ENCODE measurements around the gene TMPRSS13.
"Not testable (repeated sequence)": the region's sequence is repeated elsewhere in the genome, so short reads cannot be mapped to it uniquely, and the experiment has no call there.

TMPRSS13 gene

GRCh38 chr11:117950301-117950700, 21.1 kb upstream of the TMPRSS13 start:
- DNase-seq = peak; percentile 69 to 77

DNA sequence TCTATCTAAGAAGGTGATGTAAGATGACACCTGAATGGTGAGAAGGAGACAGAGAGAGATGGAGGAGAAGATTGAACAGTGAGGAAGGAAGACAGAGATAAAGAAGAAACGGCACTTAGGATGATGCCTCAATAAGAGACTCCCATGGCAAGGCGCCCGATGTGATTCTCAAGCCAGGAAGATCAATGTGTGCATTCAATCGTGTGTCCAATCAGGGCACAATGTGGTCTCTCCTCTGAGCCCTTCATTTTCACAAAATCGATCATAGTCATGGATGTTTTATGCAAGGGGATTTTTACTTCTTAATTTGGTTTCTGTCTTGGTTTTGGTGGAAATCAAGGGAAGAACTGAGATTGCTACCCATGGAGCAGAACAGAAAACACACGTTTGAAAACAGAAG, 19.9 kb upstream of the TMPRSS13 start:
- DNase-seq = no peak

GRCh38 chr11:117948466-117948865, 19.3 kb upstream of the TMPRSS13 start:
- not testable (repeated sequence) for DNase-seq

DNA sequence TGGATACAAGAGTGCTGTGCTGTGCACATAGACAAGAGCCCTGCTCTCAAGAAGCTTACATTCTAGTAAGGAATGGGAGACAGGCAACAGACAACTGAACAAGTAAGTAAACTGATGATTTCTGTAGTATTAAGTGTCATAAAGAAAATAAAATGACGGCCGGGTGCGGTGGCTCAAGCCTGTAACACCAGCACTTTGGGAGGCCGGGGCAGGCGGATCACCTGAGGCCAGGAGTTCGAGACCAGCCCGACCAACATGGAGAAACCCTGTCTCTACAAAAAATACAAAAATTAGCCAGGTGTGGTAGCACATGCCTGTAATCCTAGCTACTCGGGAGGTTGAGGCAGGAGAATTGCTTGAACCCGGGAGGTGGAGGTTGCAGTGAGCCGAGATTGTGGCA, 18.5 kb upstream of the TMPRSS13 start:
- not testable (repeated sequence) for DNase-seq

- DNase-seq = peak; percentile 81 to 82
Measured at GRCh38 chr11:117946842-117947526, 17.8 kb upstream of the TMPRSS13 start.

DNA sequence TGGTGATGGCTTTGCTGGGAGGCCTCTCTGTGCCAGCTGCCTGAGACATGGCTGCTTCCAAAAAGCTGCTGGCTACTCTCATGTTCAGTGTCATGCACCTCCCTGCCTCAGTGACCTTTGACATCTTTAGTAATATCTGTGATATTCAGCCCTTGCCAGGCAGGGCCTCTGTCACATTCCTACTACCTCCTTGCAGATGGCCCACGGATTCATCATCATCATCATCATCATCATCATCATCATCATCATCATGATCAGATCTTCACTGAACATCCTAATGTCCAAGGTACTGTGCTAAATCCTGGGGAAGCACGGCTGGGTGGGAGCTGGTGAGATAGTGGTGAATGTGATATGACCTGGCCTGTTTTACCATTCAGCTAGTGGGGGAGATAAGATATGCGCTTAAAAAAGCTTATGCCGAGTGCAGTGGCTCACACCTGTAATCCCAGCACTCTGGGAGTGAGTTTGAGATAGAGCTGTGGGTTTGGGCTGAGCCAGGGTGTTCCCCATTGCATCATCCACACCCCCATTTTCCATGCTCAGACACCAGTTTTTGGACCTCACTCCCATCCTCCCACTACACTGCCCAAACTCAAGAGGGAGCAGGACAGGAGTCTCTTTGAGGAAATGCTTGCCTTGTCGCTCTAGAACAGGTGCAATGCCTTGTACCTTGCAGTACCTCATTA, 17.1 kb upstream of the TMPRSS13 start:
- no peak for DNase-seq

- DNase-seq = peak in 1 of 2 donors; percentile 9
Measured at GRCh38 chr11:117945047-117945810, 16.0 kb upstream of the TMPRSS13 start.

- DNase-seq = no peak
Measured at GRCh38 chr11:117944554-117944953, 15.4 kb upstream of the TMPRSS13 start.

DNA sequence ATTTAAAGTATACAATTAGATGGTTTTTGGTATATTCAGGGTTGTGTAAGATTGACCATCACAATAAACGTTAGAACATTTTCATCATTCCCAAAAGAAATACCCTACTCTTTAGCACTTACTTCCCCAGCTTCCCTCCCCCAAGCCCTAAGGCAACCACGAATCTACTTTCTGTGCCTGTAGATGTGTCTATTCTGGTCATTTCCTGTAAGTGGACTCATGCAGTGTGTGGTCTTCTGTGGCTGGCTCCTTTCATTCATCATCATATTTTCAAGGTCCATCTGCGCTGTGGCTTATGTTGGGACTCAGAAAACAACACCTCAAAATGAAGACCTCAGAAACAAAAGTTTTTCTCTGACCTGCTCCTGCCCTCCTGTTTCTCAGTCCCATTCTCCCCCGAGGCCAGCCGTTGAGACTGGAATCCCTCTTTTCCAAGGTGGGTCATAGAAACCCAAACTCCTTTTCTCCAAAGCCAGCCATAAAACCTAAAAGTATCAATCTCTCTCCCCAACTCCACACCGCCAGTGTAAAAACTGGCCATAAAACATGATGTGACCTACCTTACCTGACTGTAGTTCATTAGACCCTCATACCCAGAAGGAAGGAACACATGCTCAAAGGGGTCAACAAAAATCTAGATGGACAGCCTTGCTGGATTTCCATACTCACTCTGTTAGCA, 12.9 kb upstream of the TMPRSS13 start:
- no peak for DNase-seq

GRCh38 chr11:117941163-117941707, 12.0 kb upstream of the TMPRSS13 start:
- DNase-seq = no peak

DNA sequence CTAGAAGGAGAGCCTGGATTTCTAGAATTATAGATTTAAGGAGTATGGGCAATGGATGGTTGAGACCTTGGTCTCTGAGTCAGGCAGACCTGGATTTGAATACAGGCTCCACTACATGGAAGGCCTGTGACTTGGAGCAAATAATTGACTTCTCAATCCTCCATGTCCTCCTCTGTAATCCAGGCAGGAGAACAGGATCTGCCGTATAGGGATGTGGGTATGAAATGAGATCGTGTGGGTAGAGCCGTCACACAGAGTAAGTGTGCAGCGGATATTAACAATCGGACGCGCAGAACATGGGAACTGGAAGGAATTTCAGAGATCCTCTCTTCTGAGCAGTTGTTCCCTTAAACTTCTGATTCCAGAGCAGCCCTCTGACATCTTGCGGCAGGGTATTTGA, 11.5 kb upstream of the TMPRSS13 start:
- no peak for DNase-seq

DNA sequence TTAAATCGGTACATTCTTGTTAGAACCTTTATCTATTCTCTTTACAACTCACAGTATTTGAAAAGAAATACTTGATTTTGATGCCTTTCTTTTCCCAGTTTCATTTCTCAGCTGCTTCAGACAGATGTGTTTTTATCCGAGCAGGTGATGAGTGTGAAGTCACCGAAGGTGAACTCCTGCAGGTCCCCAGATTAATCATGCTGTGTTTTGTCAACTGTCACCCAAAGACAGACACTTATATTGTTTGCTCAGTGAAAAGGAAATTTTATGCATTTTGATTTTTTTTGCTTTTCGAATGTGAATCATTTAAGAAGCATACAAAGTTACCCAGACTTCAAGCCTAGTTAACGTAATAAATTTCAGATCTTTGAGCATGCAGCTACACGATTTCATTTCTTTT, 7.8 kb upstream of the TMPRSS13 start:
- no peak for DNase-seq

DNA sequence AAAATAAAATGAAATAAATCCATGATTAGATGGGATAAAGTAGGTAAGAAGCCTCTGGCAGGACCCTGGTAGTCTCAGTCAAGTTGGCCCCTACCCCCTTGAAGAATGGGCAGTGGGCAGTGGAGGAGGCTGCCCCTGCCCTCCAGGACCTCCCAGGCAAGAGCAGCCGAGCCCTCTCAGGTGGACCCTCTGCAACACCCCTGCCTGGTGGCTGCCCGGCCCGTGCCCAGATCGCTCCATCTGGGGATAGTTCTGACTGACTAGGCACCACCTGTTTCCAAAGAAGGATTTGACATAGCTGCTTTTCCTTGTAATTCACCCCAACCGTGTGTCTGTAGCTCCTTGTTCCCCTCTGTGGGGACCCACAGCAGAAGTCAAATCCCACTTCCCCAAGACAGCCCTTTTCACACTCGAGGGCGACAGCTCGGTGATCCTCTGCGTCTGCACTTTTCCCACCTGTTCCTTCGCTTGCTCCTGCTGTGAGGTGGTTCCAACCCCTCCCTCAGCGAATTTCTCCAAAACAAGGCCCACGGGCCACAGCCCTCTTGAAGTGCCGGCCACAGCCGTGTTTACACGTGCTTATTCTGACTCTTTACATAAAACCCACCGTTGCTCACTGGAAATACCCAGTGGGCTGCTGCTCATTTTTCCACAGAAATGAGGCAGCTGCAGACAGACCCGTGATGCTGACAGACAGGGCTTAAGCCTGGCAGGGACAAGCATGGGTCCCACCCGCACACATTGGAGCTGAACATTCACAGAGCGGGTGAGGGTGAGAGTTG, 5.5 kb upstream of the TMPRSS13 start:
- DNase-seq = no peak

DNA sequence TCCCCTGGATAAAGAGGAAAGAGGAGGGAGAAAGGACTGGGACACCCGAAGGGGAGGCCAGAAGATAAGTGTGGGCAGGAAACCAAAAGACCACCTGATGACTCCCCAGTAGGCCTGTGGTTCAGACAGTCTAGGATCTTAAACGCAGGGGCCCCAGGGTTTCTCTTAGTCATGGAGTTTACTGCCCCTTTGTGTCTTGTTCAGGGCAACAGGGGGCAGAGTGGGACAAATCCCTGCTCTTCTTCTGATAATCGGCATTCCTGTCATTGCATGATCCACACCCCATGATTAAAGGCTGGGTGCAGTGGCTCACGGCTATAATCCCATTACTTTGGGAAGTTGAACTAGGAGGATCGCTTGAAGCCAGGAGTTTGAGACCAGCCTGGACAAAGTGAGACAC, 4.7 kb upstream of the TMPRSS13 start:
- no peak for DNase-seq

DNA sequence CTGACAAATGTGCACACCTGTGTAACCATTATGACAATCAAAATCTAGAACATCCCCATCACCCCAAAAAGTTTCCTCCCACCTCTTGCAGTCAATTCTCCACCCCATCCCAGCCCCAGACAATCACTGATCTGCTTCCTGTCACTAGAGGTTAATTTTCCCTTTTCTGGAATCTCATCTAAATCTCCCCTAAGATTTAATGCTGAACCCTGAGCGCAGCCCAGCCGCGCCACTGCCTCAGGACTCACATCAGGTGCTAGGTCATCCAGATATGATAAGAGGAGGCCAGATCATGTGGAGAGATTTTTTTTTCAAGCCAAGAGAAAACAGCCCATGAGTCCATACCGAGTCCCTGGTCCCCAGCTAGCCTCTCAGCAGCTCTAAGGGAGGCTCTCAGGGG, 4.3 kb upstream of the TMPRSS13 start:
- DNase-seq = no peak

DNA sequence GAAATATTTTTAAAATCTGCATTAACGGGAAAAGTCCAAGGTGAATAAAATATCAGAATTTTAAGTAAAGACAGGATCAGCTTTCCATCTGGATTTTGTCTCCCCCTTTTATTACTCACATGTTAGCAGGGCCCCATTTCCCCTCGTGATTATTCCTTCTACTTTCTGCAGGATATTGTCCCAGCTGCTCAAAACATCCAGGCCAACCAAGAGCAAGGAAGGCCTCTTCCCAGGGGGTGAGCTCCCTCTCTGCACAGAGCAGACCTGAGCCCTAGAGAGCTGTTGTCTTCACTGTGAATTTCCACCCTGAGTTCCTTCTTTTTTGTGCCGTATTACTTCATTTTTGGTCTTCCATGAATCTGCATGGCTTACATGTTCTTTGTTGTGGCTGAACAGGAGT, 3.7 kb upstream of the TMPRSS13 start:
- DNase-seq = no peak

GRCh38 chr11:117932426-117932825, 3.2 kb upstream of the TMPRSS13 start:
- DNase-seq = no peak

DNA sequence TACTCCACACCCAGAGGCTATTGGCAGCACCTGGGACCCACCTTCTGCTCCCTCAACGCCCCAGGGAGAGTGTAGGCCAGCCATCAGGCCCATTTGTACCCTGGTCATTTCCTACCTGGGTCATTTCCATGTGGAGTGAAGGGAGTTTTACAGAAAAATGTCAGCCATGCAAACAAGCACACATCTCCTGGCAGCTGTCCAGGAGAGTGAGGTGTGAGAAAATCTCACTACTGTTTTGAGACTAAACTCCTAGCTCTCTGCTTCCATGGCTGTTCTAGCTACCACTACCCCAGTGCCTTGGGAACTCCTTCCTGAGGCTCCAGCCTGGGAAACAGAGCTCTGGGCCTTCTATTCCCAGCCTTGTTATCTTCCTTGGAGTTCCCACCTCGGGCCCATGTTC, 2.8 kb upstream of the TMPRSS13 start:
- peak in 1 of 2 donors; percentile 18 for DNase-seq

DNA sequence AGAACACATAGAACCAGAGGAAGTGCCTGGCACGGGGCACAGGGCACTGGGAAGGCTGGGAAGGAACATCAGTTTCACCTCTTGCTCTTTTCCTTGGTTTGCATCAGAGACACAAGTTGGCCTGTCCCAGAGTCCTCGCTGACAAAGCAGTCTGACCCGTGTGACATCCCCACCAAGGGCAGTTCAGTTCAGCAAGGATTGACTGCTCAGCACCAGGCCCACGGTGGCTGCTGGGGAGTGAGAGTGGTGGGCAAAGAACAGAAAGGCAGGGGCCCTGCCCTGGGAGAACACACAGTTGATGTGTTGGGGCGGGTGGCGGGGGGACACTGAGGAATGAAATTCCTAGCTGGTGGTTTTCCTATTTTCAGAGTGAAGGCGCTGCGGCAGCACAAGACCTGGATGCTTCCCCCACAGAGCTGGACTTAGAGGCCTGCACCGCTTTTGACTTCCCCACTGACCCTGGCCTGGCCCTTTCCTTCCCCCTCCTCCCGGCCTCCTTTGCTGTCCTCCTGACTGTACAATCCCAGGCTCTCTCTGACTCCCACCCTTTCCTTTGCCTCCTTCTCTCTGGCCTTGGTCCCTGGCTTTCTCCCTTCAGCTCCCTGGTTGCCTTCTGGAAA, 2.2 kb upstream of the TMPRSS13 start:
- no peak for DNase-seq

DNA sequence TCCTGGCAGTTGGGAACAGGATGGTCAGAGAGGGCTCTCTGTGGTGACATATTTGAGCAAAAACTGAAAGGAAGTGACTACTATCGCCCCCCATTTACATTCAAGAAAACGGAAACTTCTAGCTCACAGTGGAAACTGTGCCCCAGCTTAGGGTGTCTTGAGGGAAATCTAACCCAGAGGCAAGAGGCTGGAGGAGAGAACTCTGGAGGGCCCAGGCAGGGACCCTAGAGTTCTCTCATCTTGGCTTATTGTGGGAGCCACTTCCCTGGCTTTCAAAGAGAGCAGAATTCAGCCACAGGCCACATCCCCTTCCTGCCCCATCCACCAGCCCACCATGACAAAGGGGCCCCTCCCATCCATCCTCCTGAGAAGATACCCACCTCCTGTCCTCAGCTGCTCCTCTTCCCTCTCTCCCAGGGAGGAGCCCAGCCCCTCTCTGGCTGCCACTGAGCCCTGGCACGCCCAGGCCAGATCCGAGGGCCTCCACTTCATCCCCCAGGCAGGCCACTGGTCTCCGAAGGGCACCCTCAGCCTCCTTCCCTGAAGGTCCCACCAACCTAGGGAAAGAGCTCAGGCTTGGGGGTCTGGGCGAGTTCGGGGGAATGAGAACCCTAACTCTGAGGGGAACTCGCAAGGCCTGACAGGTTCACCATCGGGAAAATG, 1.6 kb upstream of the TMPRSS13 start:
- peak in 1 of 2 donors; percentile 21 for DNase-seq

GRCh38 chr11:117929916-117930570, 841 bp upstream of the TMPRSS13 start:
- DNase-seq = no peak
